ENCODE results near the gene STAMBPL1. TPM values are rescaled to one million over a fixed set of nuclear protein-coding genes. Genes with fewer than 3 reads are reported as not detected.
"Not testable (repeated sequence)": the region's sequence is repeated elsewhere in the genome, so short reads cannot be mapped to it uniquely, and the experiment has no call there.

The STAMBPL1 gene
- total RNA-seq, 1 donor from 2014 or later = 3.3 TPM

- Mint-ChIP-seq H3K4me1 (ENCODE audit: unreplicated experiment) (peaks cover 18% of the 10 kb centered on the region), H3K27ac (ENCODE audit: unreplicated experiment) (no peak overlapping the region), H3K36me3 (ENCODE audit: low read depth, unreplicated experiment) (no peaks in the 10 kb centered on the region), H3K9me3 (ENCODE audit: unreplicated experiment) (no peaks in the 10 kb centered on the region), H3K27me3 (ENCODE audit: unreplicated experiment) (no peaks in the 10 kb centered on the region), H3K4me3 (ENCODE audit: unreplicated experiment) (no peak overlapping the region)
- TF ChIP-seq CTCF (IDR thresholded peaks at IDR 0.05; ENCODE audit: unreplicated experiment) = no peak
- no peak for DNase-seq (ENCODE audit: low spot score)
Measured at GRCh38 chr10:88875081-88875480, 5.0 kb upstream of the STAMBPL1 start.

GRCh38 chr10:88877298-88877697 is 2.7 kb upstream of the STAMBPL1 start:
- H3K9me3 Mint-ChIP-seq (ENCODE audit: unreplicated experiment) = no peaks in the 10 kb centered on the region
- no peak overlapping the region for H3K4me3 Mint-ChIP-seq (ENCODE audit: unreplicated experiment)
- H3K4me1 Mint-ChIP-seq (ENCODE audit: unreplicated experiment) = peaks cover 33% of the 10 kb centered on the region
- TF ChIP-seq CTCF (IDR thresholded peaks at IDR 0.05; ENCODE audit: unreplicated experiment) = no peak
- H3K36me3 Mint-ChIP-seq (ENCODE audit: low read depth, unreplicated experiment) = no peaks in the 10 kb centered on the region
- no peak overlapping the region for H3K27ac Mint-ChIP-seq (ENCODE audit: unreplicated experiment)
- no peak for DNase-seq (ENCODE audit: low spot score)
- H3K27me3 Mint-ChIP-seq (ENCODE audit: unreplicated experiment) = no peaks in the 10 kb centered on the region

DNA sequence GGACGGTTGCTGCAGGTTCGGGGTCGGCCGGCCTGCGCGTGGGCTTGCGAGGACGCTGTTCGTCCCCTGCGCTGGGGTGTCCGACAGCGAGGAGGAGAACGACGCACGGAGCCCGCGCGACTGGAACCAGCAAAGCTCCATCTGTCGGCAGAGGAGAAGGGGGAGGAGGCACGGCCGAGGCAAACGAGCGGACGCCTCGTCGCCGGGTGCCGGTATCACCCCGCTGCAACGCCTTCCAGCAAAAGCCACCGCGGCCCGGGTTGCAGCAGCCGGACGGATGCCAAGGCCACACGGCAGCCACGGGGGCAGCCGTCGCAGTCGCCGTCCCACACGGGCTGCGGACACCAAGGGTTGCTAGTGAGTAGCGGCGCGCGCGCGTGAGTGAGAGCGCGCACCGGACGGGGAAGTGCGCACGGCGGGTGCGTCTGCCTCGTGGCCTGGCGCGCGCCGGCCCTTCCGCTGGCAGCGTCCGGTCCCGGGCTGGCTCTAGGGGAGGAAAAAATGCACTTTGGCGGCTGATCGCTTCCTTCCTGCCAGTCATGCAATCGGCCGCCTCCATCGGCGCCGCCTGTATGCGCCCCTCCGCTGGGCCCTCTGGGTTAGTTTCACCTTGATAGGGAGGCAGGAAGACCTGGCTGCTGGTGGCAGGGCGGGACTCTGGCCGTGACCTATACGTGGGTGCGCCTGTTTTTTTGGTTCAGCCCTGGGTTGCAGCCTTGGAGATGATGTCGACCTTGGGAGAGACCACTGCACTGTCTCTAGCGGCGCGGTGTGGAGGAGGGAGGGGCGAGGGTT is 434 bp downstream of the STAMBPL1 start:
- peak overlapping the region; percentile 34 for H3K27ac Mint-ChIP-seq (ENCODE audit: unreplicated experiment)
- peak; percentile 77 for DNase-seq (ENCODE audit: low spot score)
- TF ChIP-seq CTCF (IDR thresholded peaks at IDR 0.05; ENCODE audit: unreplicated experiment) = no peak

DNA sequence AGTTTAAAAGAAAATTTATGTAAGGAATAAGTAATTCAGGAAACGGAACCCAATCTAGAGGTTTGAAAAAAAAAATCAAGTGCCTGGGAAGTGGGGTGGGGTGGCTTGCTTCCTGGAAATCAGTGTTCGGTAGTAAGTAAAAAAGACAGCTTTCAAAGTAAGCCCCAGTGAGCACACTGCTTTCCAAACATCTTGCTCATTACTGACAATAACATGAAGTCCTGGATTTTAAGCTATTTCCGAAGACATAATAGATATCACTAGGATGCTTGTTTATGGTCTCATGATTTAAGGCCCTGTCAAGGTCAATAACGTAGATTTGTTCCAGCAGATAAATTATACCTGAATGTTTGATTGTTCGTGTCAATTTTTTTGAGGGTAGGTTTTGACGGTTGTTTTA is 1.3 kb downstream of the STAMBPL1 start:
- Mint-ChIP-seq H3K4me3 (ENCODE audit: unreplicated experiment) (peak overlapping the region; percentile 75), H3K27ac (ENCODE audit: unreplicated experiment) (peak overlapping the region; percentile 34), H3K4me1 (ENCODE audit: unreplicated experiment) (peaks cover 42% of the 10 kb centered on the region), H3K27me3 (ENCODE audit: unreplicated experiment) (no peaks in the 10 kb centered on the region), H3K9me3 (ENCODE audit: unreplicated experiment) (no peaks in the 10 kb centered on the region), H3K36me3 (ENCODE audit: low read depth, unreplicated experiment) (no peaks in the 10 kb centered on the region)
- no peak for TF ChIP-seq CTCF (IDR thresholded peaks at IDR 0.05; ENCODE audit: unreplicated experiment)
- DNase-seq (ENCODE audit: low spot score) = no peak

More for the DNA sequence above, 434 bp downstream of the STAMBPL1 start:
- Mint-ChIP-seq H3K4me1 (ENCODE audit: unreplicated experiment) (peaks cover 42% of the 10 kb centered on the region), H3K9me3 (ENCODE audit: unreplicated experiment) (no peaks in the 10 kb centered on the region), H3K27me3 (ENCODE audit: unreplicated experiment) (no peaks in the 10 kb centered on the region), H3K4me3 (ENCODE audit: unreplicated experiment) (peak overlapping the region; percentile 91), H3K36me3 (ENCODE audit: low read depth, unreplicated experiment) (no peaks in the 10 kb centered on the region)

DNA sequence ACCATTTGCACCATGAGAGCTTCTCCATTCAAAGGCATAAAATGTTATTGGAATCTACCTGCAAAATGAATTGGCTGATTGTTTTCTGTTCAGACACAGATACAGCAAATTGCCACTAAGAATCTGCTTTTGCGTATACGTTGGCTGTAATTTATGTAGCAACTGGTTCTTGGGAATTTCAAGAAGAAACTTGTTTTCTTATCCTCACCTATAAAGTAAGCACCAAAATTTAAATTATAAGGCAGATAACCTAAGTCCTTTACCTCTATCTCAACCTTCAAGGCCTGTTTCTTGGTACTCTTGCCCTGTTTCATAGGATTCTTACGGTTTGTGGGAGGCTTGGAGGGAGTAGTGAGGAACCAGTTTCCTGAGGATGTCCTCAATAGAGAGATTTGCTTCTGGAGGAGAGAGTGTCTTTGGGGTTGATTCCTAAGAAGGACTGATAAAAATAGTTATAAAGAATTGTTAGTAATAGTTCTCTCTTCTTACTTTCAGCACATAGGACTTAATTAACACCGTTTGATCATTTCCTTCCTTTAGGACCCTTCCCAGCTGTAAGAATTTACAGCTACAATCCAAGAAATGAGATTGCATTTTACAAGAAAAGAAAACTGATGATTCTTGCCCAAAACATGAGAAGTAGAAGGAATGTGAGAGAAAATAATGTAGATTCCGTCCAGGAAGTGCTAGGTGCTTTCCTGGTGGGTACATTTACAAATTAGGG is 2.0 kb downstream of the STAMBPL1 start:
- peak overlapping the region; percentile 75 for H3K4me3 Mint-ChIP-seq (ENCODE audit: unreplicated experiment)

GRCh38 chr10:88882646-88883447 is 2.8 kb downstream of the STAMBPL1 start:
- H3K9me3 Mint-ChIP-seq (ENCODE audit: unreplicated experiment); DNase-seq (ENCODE audit: low spot score); H3K4me3 Mint-ChIP-seq (ENCODE audit: unreplicated experiment); H3K27me3 Mint-ChIP-seq (ENCODE audit: unreplicated experiment); H3K36me3 Mint-ChIP-seq (ENCODE audit: low read depth, unreplicated experiment): not testable (repeated sequence)
- H3K27ac Mint-ChIP-seq (ENCODE audit: unreplicated experiment) = peak overlapping the region; percentile 74
- H3K4me1 Mint-ChIP-seq (ENCODE audit: unreplicated experiment) = peaks cover 39% of the 10 kb centered on the region

More for the DNA sequence above, 2.0 kb downstream of the STAMBPL1 start:
- no peak for DNase-seq (ENCODE audit: low spot score)
- Mint-ChIP-seq H3K27ac (ENCODE audit: unreplicated experiment) (peak overlapping the region; percentile 37), H3K36me3 (ENCODE audit: low read depth, unreplicated experiment) (no peaks in the 10 kb centered on the region), H3K9me3 (ENCODE audit: unreplicated experiment) (no peaks in the 10 kb centered on the region), H3K4me1 (ENCODE audit: unreplicated experiment) (peaks cover 40% of the 10 kb centered on the region), H3K27me3 (ENCODE audit: unreplicated experiment) (no peaks in the 10 kb centered on the region)
- TF ChIP-seq CTCF (IDR thresholded peaks at IDR 0.05; ENCODE audit: unreplicated experiment) = no peak
